Suprapubic skin (tissue), 4 donors: ENCODE results near the gene GCNT4. TPM values are rescaled to one million over a fixed set of nuclear protein-coding genes. Genes with fewer than 3 reads are reported as not detected.

Experiments used
- DNase-seq, 2 donors: peaks; one replicate each; pipeline ENCODE4 v3.0.0-alpha.2; 2019; ENCODE audit warnings: low spot score in 2 of 2
- H3K27ac ChIP-seq: fragments of 200-600 bp; sonication (generic); one replicate; pipeline ENCODE4 v1.5.1; 2019
- H3K27me3 ChIP-seq: fragments of 200-600 bp; sonication (generic); one replicate; pipeline ENCODE4 v1.5.1; 2019
- H3K36me3 ChIP-seq: fragments of 200-600 bp; sonication (generic); one replicate; pipeline ENCODE4 v1.5.1; 2019
- H3K4me1 ChIP-seq: fragments of 200-600 bp; sonication (generic); one replicate; pipeline ENCODE4 v1.5.1; 2019
- H3K4me3 ChIP-seq: fragments of 200-600 bp; sonication (generic); one replicate; pipeline ENCODE4 v1.5.1; 2019; ENCODE audit warnings: mild to moderate bottlenecking
- H3K9me3 ChIP-seq: fragments of 200-600 bp; sonication (generic); one replicate; pipeline ENCODE4 v1.5.1; 2019
- EP300 ChIP-seq: sonication (generic); formaldehyde crosslinking; IDR thresholded peaks from one replicate; pipeline ENCODE4 v1.6.1; 2017; ENCODE audit warnings: antibody characterized with exemption
- POLR2A ChIP-seq, 2 donors: fragments of 450-650 bp; IDR thresholded peaks; one replicate each; pipeline ENCODE4 v1.6.1; 2017; ENCODE audit warnings: antibody characterized with exemption in 2 of 2, mild to moderate bottlenecking in 2 of 2, moderate library complexity in 2 of 2
- POLR2AphosphoS5 ChIP-seq, 3 donors: sonication (generic); formaldehyde crosslinking; IDR thresholded peaks; one replicate each; pipeline ENCODE4 v1.6.1; 2017; ENCODE audit warnings: antibody characterized with exemption in 3 of 3
- WGBS: methylation state at CpG from one replicate; pipeline ENCODE4 v1.1.5; 2018; 5-methylcytosine and 5-hydroxymethylcytosine counted together
- total RNA-seq, 4 donors: library from RNA; depleted of rRNA; stranded (reverse); fragments of >200 nt; gene quantifications; one replicate each; pipeline ENCODE4 v1.1.0, GENCODE V29; 2016
- TF ChIP-seq, protein P1 (sequence below), 2 donors: fragments of 200-600 bp in 1 of 2; fragments of 450-650 bp in 1 of 2; sonication (generic) in 1 of 2; IDR thresholded peaks; one replicate each; pipeline ENCODE4 v1.5.1; 2016 to 2019; ENCODE audit warnings: antibody characterized with exemption in 2 of 2, mild to moderate bottlenecking in 1 of 2, moderate library complexity in 1 of 2

Gene GCNT4
- total RNA-seq, 4 donors from 2014 or later, result 1.7 to 4.3 (median 3.4) TPM

DNA sequence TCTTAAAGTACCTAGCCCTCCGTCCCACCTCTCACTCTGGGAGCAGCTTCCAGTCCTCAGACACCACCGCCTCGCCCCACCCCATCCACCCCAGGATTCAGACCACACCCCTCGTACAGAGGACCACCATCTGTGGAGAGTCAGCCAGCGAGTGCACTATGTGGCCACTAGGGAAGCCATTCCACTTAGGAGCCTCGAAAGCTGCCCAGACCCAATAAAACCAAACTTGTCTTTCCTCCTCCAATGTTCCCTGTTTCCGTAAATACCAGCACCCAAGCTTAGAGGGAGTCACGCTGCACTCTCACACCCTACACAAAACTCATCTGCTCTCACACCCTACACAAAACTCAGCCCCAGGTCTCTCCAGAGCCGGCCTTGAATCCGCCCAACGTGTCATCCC is 1.9 kb downstream of the GCNT4 start:
- H3K4me1 ChIP-seq, result peaks cover 42% of the 10 kb centered on the region
- no peak overlapping the region for H3K4me3 ChIP-seq
- no peak for DNase-seq
- no peaks in the 10 kb centered on the region for H3K27me3 ChIP-seq
- H3K9me3 ChIP-seq, result no peaks in the 10 kb centered on the region
- no peak overlapping the region for H3K27ac ChIP-seq
- TF ChIP-seq POLR2A (IDR thresholded peaks at IDR 0.05) (no peak), EP300 (no peak), POLR2AphosphoS5 (IDR thresholded peaks at IDR 0.05) (no peak)
- TF ChIP-seq, protein P1, sequence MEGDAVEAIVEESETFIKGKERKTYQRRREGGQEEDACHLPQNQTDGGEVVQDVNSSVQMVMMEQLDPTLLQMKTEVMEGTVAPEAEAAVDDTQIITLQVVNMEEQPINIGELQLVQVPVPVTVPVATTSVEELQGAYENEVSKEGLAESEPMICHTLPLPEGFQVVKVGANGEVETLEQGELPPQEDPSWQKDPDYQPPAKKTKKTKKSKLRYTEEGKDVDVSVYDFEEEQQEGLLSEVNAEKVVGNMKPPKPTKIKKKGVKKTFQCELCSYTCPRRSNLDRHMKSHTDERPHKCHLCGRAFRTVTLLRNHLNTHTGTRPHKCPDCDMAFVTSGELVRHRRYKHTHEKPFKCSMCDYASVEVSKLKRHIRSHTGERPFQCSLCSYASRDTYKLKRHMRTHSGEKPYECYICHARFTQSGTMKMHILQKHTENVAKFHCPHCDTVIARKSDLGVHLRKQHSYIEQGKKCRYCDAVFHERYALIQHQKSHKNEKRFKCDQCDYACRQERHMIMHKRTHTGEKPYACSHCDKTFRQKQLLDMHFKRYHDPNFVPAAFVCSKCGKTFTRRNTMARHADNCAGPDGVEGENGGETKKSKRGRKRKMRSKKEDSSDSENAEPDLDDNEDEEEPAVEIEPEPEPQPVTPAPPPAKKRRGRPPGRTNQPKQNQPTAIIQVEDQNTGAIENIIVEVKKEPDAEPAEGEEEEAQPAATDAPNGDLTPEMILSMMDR (IDR thresholded peaks at IDR 0.05), result no peak
- WGBS, result 78% methylated on average over 11 of the region's 11 CpGs
- no peaks in the 10 kb centered on the region for H3K36me3 ChIP-seq

DNA sequence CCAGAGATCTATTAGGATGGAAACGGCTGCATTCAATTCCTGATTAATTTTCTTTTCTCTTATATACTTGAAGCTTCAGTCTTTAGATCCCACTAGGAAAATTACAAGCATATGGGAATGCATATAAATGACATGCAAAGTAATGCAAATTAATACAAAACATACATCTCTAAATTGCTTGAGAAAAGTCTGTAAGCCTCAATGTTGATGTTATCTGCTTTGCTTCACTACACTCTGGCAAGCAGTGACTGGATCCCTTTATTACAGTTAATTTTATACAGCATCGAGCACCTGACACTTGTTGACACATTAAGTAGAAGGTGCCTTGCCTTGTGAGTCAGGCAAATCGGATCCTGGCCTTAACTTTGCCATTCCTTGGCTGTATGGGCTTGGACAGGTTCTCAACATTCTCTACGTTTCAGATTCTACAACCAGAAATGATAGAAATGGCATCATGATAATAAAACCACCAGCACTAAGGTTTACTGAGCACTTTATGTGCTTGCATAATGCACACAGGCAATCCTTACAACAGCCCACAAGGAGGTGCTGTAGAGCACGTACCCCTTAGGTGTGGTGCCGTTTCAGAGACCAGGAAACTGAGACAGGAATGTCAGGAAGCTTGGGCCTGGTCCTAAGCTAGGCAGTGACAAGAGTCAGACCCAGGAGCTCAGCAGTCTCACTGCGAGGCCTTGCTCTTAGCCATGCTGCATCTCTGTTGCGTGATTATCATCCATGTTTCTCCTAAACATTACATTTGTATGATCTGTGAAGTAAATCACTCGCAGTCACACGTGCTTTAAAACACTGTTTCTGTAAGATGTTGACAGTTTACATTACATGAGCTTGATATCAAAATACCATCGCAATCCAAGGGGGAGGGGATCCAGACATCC is 2.7 kb downstream of the GCNT4 start:
- H3K27ac ChIP-seq, result no peak overlapping the region
- no peak overlapping the region for H3K4me3 ChIP-seq
- DNase-seq, result no peak
- TF ChIP-seq, protein P1 (IDR thresholded peaks at IDR 0.05), result peak; percentile 31 to 62
- TF ChIP-seq EP300 (no peak), POLR2AphosphoS5 (IDR thresholded peaks at IDR 0.05) (no peak), POLR2A (IDR thresholded peaks at IDR 0.05) (no peak)
- 51% methylated on average over 11 of the region's 11 CpGs for WGBS
- no peaks in the 10 kb centered on the region for H3K9me3 ChIP-seq
- no peaks in the 10 kb centered on the region for H3K36me3 ChIP-seq
- H3K4me1 ChIP-seq, result peaks cover 40% of the 10 kb centered on the region
- H3K27me3 ChIP-seq, result no peaks in the 10 kb centered on the region

DNA sequence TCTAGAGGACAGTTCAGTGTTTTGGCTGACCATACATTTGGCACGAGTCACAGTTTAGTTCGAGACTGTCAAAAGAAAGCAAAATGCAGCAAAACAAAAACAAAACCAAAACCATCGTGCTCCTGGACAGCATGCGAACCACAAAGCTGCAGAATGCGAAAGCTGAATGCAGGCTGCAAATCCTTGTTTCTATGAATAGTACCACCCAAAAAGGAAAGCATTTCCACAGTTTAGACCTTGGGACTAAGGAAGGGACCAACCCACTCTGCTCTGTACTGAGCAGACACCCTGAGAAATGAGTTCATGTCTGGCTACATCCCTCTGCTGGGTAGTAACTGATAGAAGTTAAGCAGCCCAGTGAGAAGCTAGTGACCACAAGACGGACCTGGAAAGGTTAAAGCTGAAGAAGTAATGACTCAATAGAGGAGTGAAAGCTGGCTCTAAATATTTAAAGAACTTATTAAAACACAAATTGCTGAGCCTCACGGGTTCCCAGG is 3.9 kb downstream of the GCNT4 start:
- H3K4me1 ChIP-seq, result peaks cover 36% of the 10 kb centered on the region
- whole genome bisulfite sequencing, result 64% methylated on average over 7 of the region's 7 CpGs

DNA sequence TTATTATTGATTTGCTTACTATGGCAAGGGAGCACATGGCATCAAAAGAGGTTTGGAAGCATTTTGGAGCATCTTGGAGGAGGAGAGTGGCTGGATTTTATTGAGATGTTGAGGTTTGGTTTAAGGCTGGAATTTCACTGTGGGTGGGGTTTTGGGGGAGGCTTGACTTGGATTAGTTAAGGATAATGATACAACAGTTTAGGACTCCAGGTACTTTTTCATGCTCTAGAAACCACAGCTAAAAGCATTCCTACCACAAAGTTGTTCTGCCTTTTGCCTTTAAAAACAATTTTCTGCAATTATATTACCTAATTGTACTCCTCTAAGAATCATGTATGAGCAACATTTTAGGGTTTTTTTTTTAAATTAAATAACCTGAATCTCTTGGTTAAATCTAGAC is 5.0 kb downstream of the GCNT4 start:
- H3K27me3 ChIP-seq, result no peaks in the 10 kb centered on the region
- H3K27ac ChIP-seq, result no peak overlapping the region
- no peaks in the 10 kb centered on the region for H3K9me3 ChIP-seq
- TF ChIP-seq EP300 (no peak), POLR2AphosphoS5 (IDR thresholded peaks at IDR 0.05) (no peak), POLR2A (IDR thresholded peaks at IDR 0.05) (no peak)
- TF ChIP-seq, protein P1 (IDR thresholded peaks at IDR 0.05), result no peak
- peaks cover 35% of the 10 kb centered on the region for H3K4me1 ChIP-seq
- H3K36me3 ChIP-seq, result no peaks in the 10 kb centered on the region
- no peak overlapping the region for H3K4me3 ChIP-seq
- DNase-seq, result no peak

More for the DNA sequence above, 3.9 kb downstream of the GCNT4 start:
- H3K4me3 ChIP-seq, result no peak overlapping the region
- H3K9me3 ChIP-seq, result no peaks in the 10 kb centered on the region
- no peaks in the 10 kb centered on the region for H3K36me3 ChIP-seq
- TF ChIP-seq POLR2AphosphoS5 (IDR thresholded peaks at IDR 0.05) (no peak), POLR2A (IDR thresholded peaks at IDR 0.05) (no peak), EP300 (no peak)
- TF ChIP-seq, protein P1 (IDR thresholded peaks at IDR 0.05), result no peak
- H3K27ac ChIP-seq, result no peak overlapping the region
- H3K27me3 ChIP-seq, result no peaks in the 10 kb centered on the region
- DNase-seq, result no peak

DNA sequence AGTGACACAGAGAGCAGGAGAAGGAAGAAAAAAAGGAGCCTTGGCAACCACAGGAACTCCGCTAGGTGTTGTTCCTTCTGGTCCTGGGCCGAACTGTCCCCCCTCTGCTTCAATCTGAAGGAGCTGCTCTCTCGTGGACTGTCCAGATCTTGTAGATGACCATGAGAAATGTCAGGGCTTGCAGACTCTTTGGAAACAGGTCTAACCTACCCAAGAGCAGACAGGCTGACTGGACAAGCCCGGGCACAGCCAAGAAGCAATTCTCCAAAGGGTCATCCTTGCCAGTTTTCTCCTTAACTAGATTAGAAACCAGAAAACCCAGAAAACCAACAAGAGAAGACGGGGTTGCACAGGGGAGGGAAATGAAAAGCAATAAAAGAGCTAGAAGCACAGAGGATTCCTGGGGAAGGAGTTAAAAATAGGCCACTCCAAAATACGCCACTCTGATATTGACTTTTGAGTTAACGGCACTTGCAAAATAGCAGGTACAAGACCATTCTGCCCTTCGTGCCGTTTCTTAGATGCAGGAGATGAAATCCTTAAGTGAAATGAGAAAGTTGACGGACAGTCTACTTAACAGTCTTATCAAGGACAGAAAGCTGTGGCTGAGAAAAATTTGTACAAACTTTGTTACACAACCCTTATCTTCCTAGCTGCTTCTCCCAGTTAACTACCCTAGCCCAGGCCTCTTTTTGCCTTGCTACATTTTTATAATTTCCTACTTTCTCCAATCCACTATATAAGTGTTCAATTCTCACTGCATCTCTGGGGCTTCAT is 5.8 kb downstream of the GCNT4 start:
- Histone ChIP-seq H3K9me3 (no peaks in the 10 kb centered on the region), H3K4me1 (peaks cover 27% of the 10 kb centered on the region), H3K36me3 (no peaks in the 10 kb centered on the region), H3K27me3 (no peaks in the 10 kb centered on the region), H3K4me3 (no peak overlapping the region), H3K27ac (no peak overlapping the region)
- no peak for DNase-seq
- no peak for TF ChIP-seq POLR2AphosphoS5 (IDR thresholded peaks at IDR 0.05)
- TF ChIP-seq EP300, result no peak
- TF ChIP-seq, protein P1 (IDR thresholded peaks at IDR 0.05), result no peak
- TF ChIP-seq POLR2A (IDR thresholded peaks at IDR 0.05), result no peak
- 74% methylated on average over 10 of the region's 10 CpGs for WGBS
